Neural crest cell (in vitro differentiated cells): ENCODE measurements around the gene ST3GAL3. TPM values are rescaled to one million over a fixed set of nuclear protein-coding genes. Genes with fewer than 3 reads are reported as not detected.

Experiments
- DNase-seq: peaks from one replicate; pipeline ENCODE4 v3.0.0; 2021; ENCODE audit warnings: low read depth, mixed read lengths, low spot score
- H3K27ac Mint-ChIP-seq: one replicate; pipeline ENCODE4 v1.8.0; 2021; ENCODE audit warnings: mild to moderate bottlenecking, mixed read lengths; ENCODE audit not compliant: unreplicated experiment
- H3K27me3 Mint-ChIP-seq: 2 replicates; pipeline ENCODE4 v1.8.0; 2021; ENCODE audit warnings: low read depth, mild to moderate bottlenecking, mixed read lengths
- H3K36me3 Mint-ChIP-seq: 2 replicates; pipeline ENCODE4 v1.8.0; 2021; ENCODE audit warnings: low read depth, mild to moderate bottlenecking, mixed read lengths
- H3K4me1 Mint-ChIP-seq: 2 replicates; pipeline ENCODE4 v1.8.0; 2021; ENCODE audit warnings: mixed read lengths
- H3K4me3 Mint-ChIP-seq: one replicate; pipeline ENCODE4 v1.8.0; 2021; ENCODE audit warnings: mild to moderate bottlenecking, mixed read lengths
- H3K9me3 Mint-ChIP-seq: 2 replicates; pipeline ENCODE4 v1.8.0; 2021; ENCODE audit warnings: mixed read lengths
- total RNA-seq: library from RNA; stranded (reverse); gene quantifications from 2 replicates; pipeline ENCODE4 v1.2.1, GENCODE V29; 2021
- TF ChIP-seq, protein P1 (sequence below): fragments of 200-600 bp; sonication (generic); conservative IDR thresholded peaks from 2 replicates; pipeline ENCODE4 v1.5.0; 2021; ENCODE audit warnings: antibody characterized with exemption, mild to moderate bottlenecking

ST3GAL3 gene
- total RNA-seq, 1 donor from 2014 or later, result 37.4 TPM

- no peaks in the 10 kb centered on the region for H3K4me1 Mint-ChIP-seq
- H3K27me3 Mint-ChIP-seq, result no peaks in the 10 kb centered on the region
- H3K27ac Mint-ChIP-seq, result no peak overlapping the region
- peaks cover 15% of the 10 kb centered on the region for H3K36me3 Mint-ChIP-seq
- TF ChIP-seq, protein P1, sequence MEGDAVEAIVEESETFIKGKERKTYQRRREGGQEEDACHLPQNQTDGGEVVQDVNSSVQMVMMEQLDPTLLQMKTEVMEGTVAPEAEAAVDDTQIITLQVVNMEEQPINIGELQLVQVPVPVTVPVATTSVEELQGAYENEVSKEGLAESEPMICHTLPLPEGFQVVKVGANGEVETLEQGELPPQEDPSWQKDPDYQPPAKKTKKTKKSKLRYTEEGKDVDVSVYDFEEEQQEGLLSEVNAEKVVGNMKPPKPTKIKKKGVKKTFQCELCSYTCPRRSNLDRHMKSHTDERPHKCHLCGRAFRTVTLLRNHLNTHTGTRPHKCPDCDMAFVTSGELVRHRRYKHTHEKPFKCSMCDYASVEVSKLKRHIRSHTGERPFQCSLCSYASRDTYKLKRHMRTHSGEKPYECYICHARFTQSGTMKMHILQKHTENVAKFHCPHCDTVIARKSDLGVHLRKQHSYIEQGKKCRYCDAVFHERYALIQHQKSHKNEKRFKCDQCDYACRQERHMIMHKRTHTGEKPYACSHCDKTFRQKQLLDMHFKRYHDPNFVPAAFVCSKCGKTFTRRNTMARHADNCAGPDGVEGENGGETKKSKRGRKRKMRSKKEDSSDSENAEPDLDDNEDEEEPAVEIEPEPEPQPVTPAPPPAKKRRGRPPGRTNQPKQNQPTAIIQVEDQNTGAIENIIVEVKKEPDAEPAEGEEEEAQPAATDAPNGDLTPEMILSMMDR, result no peak
- DNase-seq, result no peak
- H3K4me3 Mint-ChIP-seq, result no peak overlapping the region
- peaks cover 9% of the 10 kb centered on the region for H3K9me3 Mint-ChIP-seq
These were observed 96.3 kb downstream of the ST3GAL3 start for GRCh38 chr1:43803646-43804045.

- Mint-ChIP-seq H3K27me3 (no peaks in the 10 kb centered on the region), H3K9me3 (peaks cover 14% of the 10 kb centered on the region), H3K27ac (no peak overlapping the region), H3K36me3 (peaks cover 21% of the 10 kb centered on the region), H3K4me3 (no peak overlapping the region), H3K4me1 (no peaks in the 10 kb centered on the region)
- TF ChIP-seq, protein P1, result no peak
- no peak for DNase-seq
These were observed 97.2 kb downstream of the ST3GAL3 start for GRCh38 chr1:43804569-43804968.

GRCh38 chr1:43805340-43805739 lies 98.0 kb downstream of the ST3GAL3 start:
- peaks cover 21% of the 10 kb centered on the region for H3K36me3 Mint-ChIP-seq
- no peak for DNase-seq
- H3K4me3 Mint-ChIP-seq, result no peak overlapping the region
- no peaks in the 10 kb centered on the region for H3K4me1 Mint-ChIP-seq
- no peaks in the 10 kb centered on the region for H3K27me3 Mint-ChIP-seq
- TF ChIP-seq, protein P1, result no peak
- H3K27ac Mint-ChIP-seq, result no peak overlapping the region
- H3K9me3 Mint-ChIP-seq, result peaks cover 14% of the 10 kb centered on the region

- Mint-ChIP-seq H3K27ac (no peak overlapping the region), H3K4me3 (no peak overlapping the region), H3K9me3 (peaks cover 14% of the 10 kb centered on the region), H3K27me3 (no peaks in the 10 kb centered on the region), H3K36me3 (peaks cover 25% of the 10 kb centered on the region), H3K4me1 (no peaks in the 10 kb centered on the region)
- TF ChIP-seq, protein P1, result no peak
- DNase-seq, result no peak
These were observed 98.8 kb downstream of the ST3GAL3 start for GRCh38 chr1:43806183-43806582.

- peaks cover 14% of the 10 kb centered on the region for H3K9me3 Mint-ChIP-seq
- H3K4me1 Mint-ChIP-seq, result no peaks in the 10 kb centered on the region
- no peaks in the 10 kb centered on the region for H3K27me3 Mint-ChIP-seq
- DNase-seq, result no peak
- H3K27ac Mint-ChIP-seq, result no peak overlapping the region
- H3K36me3 Mint-ChIP-seq, result peaks cover 31% of the 10 kb centered on the region
- TF ChIP-seq, protein P1, result no peak
- no peak overlapping the region for H3K4me3 Mint-ChIP-seq
These were observed 101.8 kb downstream of the ST3GAL3 start for GRCh38 chr1:43809097-43809673.
